H9 (cell line): ENCODE measurements around the gene DNAI2. TPM values are rescaled to one million over a fixed set of nuclear protein-coding genes. Genes with fewer than 3 reads are reported as not detected.

Source experiments
- DNase-seq: peaks from one replicate; pipeline ENCODE4 v3.0.0-alpha.2; 2017
- H2AFZ ChIP-seq: one replicate; pipeline ENCODE4 v1.6.1; 2013; ENCODE audit warnings: mild to moderate bottlenecking, low read length, control low read depth, moderate library complexity
- H2AK5ac ChIP-seq: 2 replicates; pipeline ENCODE4 v1.6.1; 2013; ENCODE audit warnings: low read length, control low read depth, mixed read lengths; ENCODE audit not compliant: insufficient read length
- H2BK120ac ChIP-seq: one replicate; pipeline ENCODE4 v1.6.1; 2013; ENCODE audit warnings: low read depth, mild to moderate bottlenecking, low read length, control low read depth, inconsistent platforms; ENCODE audit not compliant: poor library complexity, severe bottlenecking
- H2BK12ac ChIP-seq: 2 replicates; pipeline ENCODE4 v1.6.1; 2013; ENCODE audit warnings: low read length, control low read depth, mixed read lengths, low read depth; ENCODE audit not compliant: insufficient read length
- H2BK15ac ChIP-seq: 2 replicates; pipeline ENCODE4 v1.6.1; 2013; ENCODE audit warnings: low read depth, low read length, control low read depth
- H2BK20ac ChIP-seq: one replicate; pipeline ENCODE4 v1.6.1; 2013; ENCODE audit warnings: low read depth, mild to moderate bottlenecking, low read length, control low read depth, inconsistent platforms; ENCODE audit not compliant: poor library complexity, severe bottlenecking
- H2BK5ac ChIP-seq: 2 replicates; pipeline ENCODE4 v1.6.1; 2013; ENCODE audit warnings: low read length, control low read depth, mixed read lengths; ENCODE audit not compliant: insufficient read length
- H3K14ac ChIP-seq: 2 replicates; pipeline ENCODE4 v1.6.1; 2013; ENCODE audit warnings: low read length, control low read depth; ENCODE audit not compliant: insufficient read depth
- H3K18ac ChIP-seq: 2 replicates; pipeline ENCODE4 v1.6.1; 2013; ENCODE audit warnings: low read depth, mild to moderate bottlenecking, mixed read lengths, low read length, control low read depth; ENCODE audit not compliant: insufficient read length
- H3K23ac ChIP-seq: 2 replicates; pipeline ENCODE4 v1.6.1; 2013; ENCODE audit warnings: low read length, control low read depth, mixed read lengths, low read depth; ENCODE audit not compliant: insufficient read length
- H3K23me2 ChIP-seq: 2 replicates; pipeline ENCODE4 v1.6.1; 2013; ENCODE audit warnings: low read depth, mild to moderate bottlenecking, mixed read lengths, low read length, control low read depth; ENCODE audit not compliant: insufficient read length, poor library complexity, severe bottlenecking
- H3K27ac ChIP-seq: 2 replicates; pipeline ENCODE4 v1.5.1; 2013; ENCODE audit warnings: low read length, control low read depth, mixed read lengths, low read depth; ENCODE audit not compliant: insufficient read length
- H3K27me3 ChIP-seq: 2 replicates; pipeline ENCODE4 v1.6.1; 2013; ENCODE audit warnings: low read length, control low read depth, inconsistent platforms; ENCODE audit not compliant: insufficient read depth
- H3K4ac ChIP-seq: 2 replicates; pipeline ENCODE4 v1.6.1; 2013; ENCODE audit warnings: low read depth, mild to moderate bottlenecking, control low read depth, inconsistent platforms, low read length, moderate library complexity
- H3K4me1 ChIP-seq: 2 replicates; pipeline ENCODE4 v1.6.1; 2013; ENCODE audit warnings: low read length, control low read depth, inconsistent platforms; ENCODE audit not compliant: insufficient read depth
- H3K4me2 ChIP-seq: 2 replicates; pipeline ENCODE4 v1.6.1; 2013; ENCODE audit warnings: low read length, control low read depth, mixed read lengths; ENCODE audit not compliant: insufficient read length, insufficient read depth
- H3K56ac ChIP-seq: 2 replicates; pipeline ENCODE4 v1.6.1; 2013; ENCODE audit warnings: low read depth, mild to moderate bottlenecking, mixed read lengths, low read length, control low read depth; ENCODE audit not compliant: insufficient read length
- H3K79me1 ChIP-seq: 2 replicates; pipeline ENCODE4 v1.6.1; 2013; ENCODE audit warnings: low read depth, mild to moderate bottlenecking, moderate library complexity, low read length, control low read depth, inconsistent platforms; ENCODE audit not compliant: insufficient read depth, poor library complexity, severe bottlenecking
- H3K79me2 ChIP-seq: 2 replicates; pipeline ENCODE4 v1.6.1; 2013; ENCODE audit warnings: low read length, control low read depth, inconsistent platforms; ENCODE audit not compliant: insufficient read depth
- H3K9ac ChIP-seq: 2 replicates; pipeline ENCODE4 v1.6.1; 2013; ENCODE audit warnings: low read length, control low read depth, mixed read lengths; ENCODE audit not compliant: insufficient read length; ENCODE audit errors: extremely low read depth
- H3K9me3 ChIP-seq: one replicate; pipeline ENCODE4 v1.6.1; 2013; ENCODE audit warnings: low read depth, low read length, inconsistent platforms; ENCODE audit not compliant: control insufficient read depth
- H3T11ph ChIP-seq: one replicate; pipeline ENCODE4 v1.6.1; 2013; ENCODE audit warnings: mild to moderate bottlenecking, low read length, control low read depth, inconsistent platforms
- H4K20me1 ChIP-seq: one replicate; pipeline ENCODE4 v1.6.1; 2013; ENCODE audit not compliant: control insufficient read depth, insufficient read length, insufficient read depth
- H4K5ac ChIP-seq: 2 replicates; pipeline ENCODE4 v1.6.1; 2013; ENCODE audit warnings: low read depth, mild to moderate bottlenecking, mixed read lengths, low read length, control low read depth; ENCODE audit not compliant: insufficient read length
- H4K8ac ChIP-seq: replicated peaks from 2 replicates; pipeline ENCODE4 v1.6.1; 2013; ENCODE audit warnings: low read length, control low read depth, mixed read lengths, low read depth; ENCODE audit not compliant: insufficient read length
- H4K91ac ChIP-seq: 2 replicates; pipeline ENCODE4 v1.6.1; 2013; ENCODE audit warnings: low read depth, mild to moderate bottlenecking, moderate library complexity, mixed read lengths, low read length, control low read depth; ENCODE audit not compliant: insufficient read length
- H3K27ac Mint-ChIP-seq, 3 experiments: 2 replicates in 2 of 3; 3 replicates in 1 of 3; pipeline ENCODE4 v1.8.0; 2020 to 2021; ENCODE audit warnings: mixed read lengths in 3 of 3, mild to moderate bottlenecking in 1 of 3, moderate library complexity in 1 of 3
- H3K27me3 Mint-ChIP-seq: 2 replicates; pipeline ENCODE4 v1.8.0; 2021; ENCODE audit warnings: low read depth, mild to moderate bottlenecking, moderate library complexity, mixed read lengths
- H3K36me3 Mint-ChIP-seq, 3 experiments: 2 replicates in 2 of 3; 3 replicates in 1 of 3; pipeline ENCODE4 v1.8.0; 2020 to 2021; ENCODE audit warnings: low read depth in 3 of 3, mixed read lengths in 3 of 3; ENCODE audit not compliant: insufficient read depth in 1 of 3
- H3K4me1 Mint-ChIP-seq, 2 experiments: 2 replicates each; pipeline ENCODE4 v1.8.0; 2020; ENCODE audit warnings: mixed read lengths in 2 of 2
- H3K4me3 Mint-ChIP-seq, 2 experiments: 2 replicates in 1 of 2; 3 replicates in 1 of 2; pipeline ENCODE4 v1.8.0; 2020 to 2021; ENCODE audit warnings: mild to moderate bottlenecking in 2 of 2, mixed read lengths in 2 of 2, moderate library complexity in 1 of 2
- H3K9me3 Mint-ChIP-seq, 2 experiments: 2 replicates in 1 of 2; 3 replicates in 1 of 2; pipeline ENCODE4 v1.8.0; 2020; ENCODE audit warnings: mild to moderate bottlenecking in 2 of 2, mixed read lengths in 2 of 2, moderate library complexity in 1 of 2
- WGBS: extraction: QIAGEN DNeasy Blood & Tissue Kit; methylation state at CpG from one replicate; pipeline ENCODE4 v1.1.7; 2013; ENCODE audit warnings: missing lambda C conversion rate, low lambda C conversion rate, mixed read lengths; ENCODE audit not compliant: insufficient read length; ENCODE audit errors: extremely low coverage; 5-methylcytosine and 5-hydroxymethylcytosine counted together
- total RNA-seq: library from RNA; stranded (reverse); gene quantifications from 2 replicates; pipeline ENCODE4 v1.2.1, GENCODE V29; 2021
- TF ChIP-seq, protein P1 (sequence below): fragments of 200-600 bp; sonication (generic); conservative IDR thresholded peaks from 3 replicates; pipeline ENCODE4 v1.8.0; 2021; ENCODE audit warnings: antibody characterized with exemption, mild to moderate bottlenecking

DNAI2 gene
- total RNA-seq, 1 experiment from 2014 or later, result not detected

DNA sequence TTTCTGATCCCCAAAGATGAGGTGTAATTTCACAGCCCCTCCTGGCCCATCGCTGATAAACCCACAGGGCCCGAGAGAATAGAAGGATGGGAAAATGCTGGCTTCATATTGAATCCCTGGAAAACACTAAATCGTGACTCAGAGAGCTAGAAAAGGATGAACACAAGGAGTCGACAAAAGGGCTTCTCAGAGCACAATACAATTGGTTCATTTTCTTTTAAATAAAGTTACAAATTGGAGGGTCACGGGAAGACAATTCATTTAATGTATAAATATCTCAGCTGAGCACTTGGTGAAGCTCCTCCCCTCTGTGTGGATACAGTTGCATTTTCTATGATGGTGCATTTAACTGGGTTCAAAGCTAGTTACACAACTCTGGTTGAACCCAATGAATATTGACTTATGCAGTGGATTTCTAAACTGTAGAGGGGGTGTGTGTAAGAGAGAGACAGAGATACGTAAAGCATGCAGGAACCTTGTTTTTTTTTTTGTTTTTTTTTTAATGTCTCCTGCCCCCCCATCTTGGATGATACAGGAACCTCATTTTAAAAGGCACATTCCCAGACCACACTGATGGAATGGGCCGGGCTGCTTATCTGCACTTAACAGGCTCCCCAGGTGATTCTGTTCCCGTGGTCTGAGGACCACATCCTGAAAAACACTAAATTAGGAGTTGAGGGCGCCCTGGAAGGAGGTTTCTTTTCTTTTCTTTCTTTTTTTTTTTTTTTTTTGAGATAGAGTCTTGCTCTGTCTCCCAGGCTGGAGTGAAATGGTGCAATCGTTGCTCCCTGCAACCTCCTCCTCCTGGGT is 46.6 kb upstream of the DNAI2 start:
- Histone ChIP-seq H3K27me3 (no peaks in the 10 kb centered on the region), H2BK12ac (no peak overlapping the region), H3K9me3 (no peaks in the 10 kb centered on the region), H4K20me1 (no peaks in the 10 kb centered on the region), H2AK5ac (no peak overlapping the region), H3K79me1 (no peaks in the 10 kb centered on the region), H2AFZ (no peak overlapping the region), H4K8ac (no peak overlapping the region), H3K4ac (no peak overlapping the region), H3K9ac (no peak overlapping the region), H3K23me2 (no peaks in the 10 kb centered on the region), H3K23ac (no peak overlapping the region), H2BK20ac (no peak overlapping the region), H2BK5ac (no peak overlapping the region), H3K56ac (no peak overlapping the region), H3K4me1 (no peaks in the 10 kb centered on the region), H3K4me2 (no peak overlapping the region), H3K18ac (no peak overlapping the region), H4K5ac (no peak overlapping the region), H3K79me2 (no peaks in the 10 kb centered on the region), H3K27ac (no peak overlapping the region), H2BK15ac (no peak overlapping the region), H2BK120ac (no peak overlapping the region), H3K14ac (no peak overlapping the region), H3T11ph (no peak overlapping the region), H4K91ac (no peak overlapping the region)
- H3K9me3 Mint-ChIP-seq, result no peaks in the 10 kb centered on the region
- peaks cover 6% of the 10 kb centered on the region for H3K27me3 Mint-ChIP-seq
- peaks cover 8 to 19% of the 10 kb centered on the region in 2 experiments for H3K4me1 Mint-ChIP-seq
- TF ChIP-seq, protein P1, sequence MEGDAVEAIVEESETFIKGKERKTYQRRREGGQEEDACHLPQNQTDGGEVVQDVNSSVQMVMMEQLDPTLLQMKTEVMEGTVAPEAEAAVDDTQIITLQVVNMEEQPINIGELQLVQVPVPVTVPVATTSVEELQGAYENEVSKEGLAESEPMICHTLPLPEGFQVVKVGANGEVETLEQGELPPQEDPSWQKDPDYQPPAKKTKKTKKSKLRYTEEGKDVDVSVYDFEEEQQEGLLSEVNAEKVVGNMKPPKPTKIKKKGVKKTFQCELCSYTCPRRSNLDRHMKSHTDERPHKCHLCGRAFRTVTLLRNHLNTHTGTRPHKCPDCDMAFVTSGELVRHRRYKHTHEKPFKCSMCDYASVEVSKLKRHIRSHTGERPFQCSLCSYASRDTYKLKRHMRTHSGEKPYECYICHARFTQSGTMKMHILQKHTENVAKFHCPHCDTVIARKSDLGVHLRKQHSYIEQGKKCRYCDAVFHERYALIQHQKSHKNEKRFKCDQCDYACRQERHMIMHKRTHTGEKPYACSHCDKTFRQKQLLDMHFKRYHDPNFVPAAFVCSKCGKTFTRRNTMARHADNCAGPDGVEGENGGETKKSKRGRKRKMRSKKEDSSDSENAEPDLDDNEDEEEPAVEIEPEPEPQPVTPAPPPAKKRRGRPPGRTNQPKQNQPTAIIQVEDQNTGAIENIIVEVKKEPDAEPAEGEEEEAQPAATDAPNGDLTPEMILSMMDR, result no peak
- no peaks in the 10 kb centered on the region for H3K36me3 Mint-ChIP-seq
- DNase-seq, result no peak
- H3K27ac Mint-ChIP-seq, result no peak overlapping the region
- H3K4me3 Mint-ChIP-seq, result no peak overlapping the region
- WGBS, result no CpG with 5 or more reads among the region's 10 CpGs
